Panc1 (cell line): Measurements from ENCODE around the gene GPHN. TPM values are rescaled to one million over a fixed set of nuclear protein-coding genes. Genes with fewer than 3 reads are reported as not detected.
"Not testable (repeated sequence)": the region's sequence is repeated elsewhere in the genome, so short reads cannot be mapped to it uniquely, and the experiment has no call there.

Source experiments
- ATAC-seq: fragments of 200-7000 bp; cut with Tn5 transposase; 2 replicates; pipeline ENCODE4 v1.9.1; 2020; ENCODE audit warnings: mild to moderate bottlenecking, moderate library complexity
- BruUV-seq: library from RNA; stranded (reverse); fragments of 400-500 nt; replicated peaks from 2 replicates; lab custom pipeline; 2021; lab: Mats Ljungman, UMichigan
- CTCF ChIA-PET: fragments of 300-600 bp; sonication (Branson Sonifier 250); formaldehyde crosslinking; loops from one replicate; lab custom pipeline; 2022; ENCODE audit warnings: antibody characterized with exemption; lab: Charles Lee
- POLR2A ChIA-PET: fragments of 300-600 bp; sonication (Branson Sonifier 250); formaldehyde crosslinking; loops from one replicate; lab custom pipeline; 2022; ENCODE audit warnings: antibody characterized with exemption; lab: Charles Lee
- DNase-seq: peaks from one replicate; pipeline ENCODE4 v3.0.0-alpha.2; 2010; ENCODE audit warnings: low read depth, low spot score
- H3K27ac ChIP-seq: 2 replicates; pipeline ENCODE4 v1.5.1; 2011; ENCODE audit warnings: mild to moderate bottlenecking, low read length, inconsistent platforms
- H3K27me3 ChIP-seq: fragments of 200-500 bp; sonication (Bioruptor generic); 2 replicates; pipeline ENCODE4 v1.6.0; 2014; ENCODE audit warnings: low read length, inconsistent platforms; ENCODE audit not compliant: control insufficient read depth, insufficient read depth
- H3K36me3 ChIP-seq: fragments of 200-500 bp; sonication (Bioruptor generic); 2 replicates; pipeline ENCODE4 v1.5.1; 2014; ENCODE audit warnings: inconsistent platforms, mild to moderate bottlenecking, low read length, moderate library complexity; ENCODE audit not compliant: control insufficient read depth, insufficient read depth
- H3K4me1 ChIP-seq: 2 replicates; pipeline ENCODE4 v1.5.1; 2011; ENCODE audit warnings: inconsistent platforms, mild to moderate bottlenecking, low read length, moderate library complexity; ENCODE audit not compliant: control insufficient read depth, insufficient read depth
- H3K4me3 ChIP-seq, 2 experiments: 2 replicates each; pipeline ENCODE4 v1.5.1; 2011 to 2012; ENCODE audit warnings: low read depth in 2 of 2, low read length in 2 of 2, mild to moderate bottlenecking in 2 of 2, inconsistent platforms in 1 of 2, moderate library complexity in 1 of 2
- H3K9me3 ChIP-seq: fragments of 200-500 bp; sonication (Bioruptor generic); 2 replicates; pipeline ENCODE4 v1.5.1; 2014; ENCODE audit warnings: low read depth, mild to moderate bottlenecking, inconsistent platforms, low read length, moderate library complexity; ENCODE audit not compliant: control insufficient read depth, insufficient read depth
- CTCF ChIP-seq: fragments of 450-650 bp; IDR thresholded peaks from 2 replicates; pipeline ENCODE4 v1.5.1; 2017; ENCODE audit warnings: mild to moderate bottlenecking
- POLR2AphosphoS5 ChIP-seq: IDR thresholded peaks from 2 replicates; pipeline ENCODE4 v1.6.1; 2012; ENCODE audit warnings: mild to moderate bottlenecking, low read depth, low read length, moderate library complexity
- REST ChIP-seq, 2 experiments: IDR thresholded peaks; 2 replicates each; pipeline ENCODE4 v1.6.1; 2011 to 2012; ENCODE audit warnings: low read depth in 2 of 2, control low read depth in 1 of 2, low read length in 1 of 2, mild to moderate bottlenecking in 1 of 2, moderate library complexity in 1 of 2; ENCODE audit not compliant: insufficient read depth in 1 of 2
- SIN3A ChIP-seq: IDR thresholded peaks from 2 replicates; pipeline ENCODE4 v1.6.1; 2012; ENCODE audit warnings: low read depth, mild to moderate bottlenecking, low read length, moderate library complexity, borderline replicate concordance; ENCODE audit not compliant: insufficient read depth
- TCF7L2 ChIP-seq: IDR thresholded peaks from 2 replicates; pipeline ENCODE4 v1.6.1; 2011; ENCODE audit warnings: mild to moderate bottlenecking, low read depth, low read length, inconsistent platforms
- in situ Hi-C: cut with HindIII; loops from 2 replicates; pipeline ENCODE4 v1.10.0; 2016; ENCODE audit warnings: low sequenced_read_pairs, low pct_unique_long_range_greater_than_20kb
- intact Hi-C: fragments of 100-400 bp; cut with micrococcal nuclease; formaldehyde crosslinking; loops from one replicate; pipeline ENCODE4 v1.10.0; 2022; ENCODE audit not compliant: unreplicated experiment
- total RNA-seq: library from RNA; stranded (reverse); gene quantifications from one replicate; pipeline ENCODE4 v1.2.1, GENCODE V29; 2021; ENCODE audit not compliant: unreplicated experiment

The GPHN gene
- total RNA-seq, 1 experiment from 2014 or later: 26.6 TPM

GRCh38 chr14:66501592-66501991 is 6.4 kb upstream of the GPHN start:
- H3K4me3 ChIP-seq: no peak overlapping the region
- no peak for TF ChIP-seq REST (IDR thresholded peaks at IDR 0.05; ENCODE audit: insufficient read depth in 1 of 2, low read depth in 2 of 2, low read length in 1 of 2)
- no peak for TF ChIP-seq TCF7L2
- TF ChIP-seq SIN3A: no peak
- no peak for TF ChIP-seq CTCF
- no TSS peak for BruUV-seq
- DNase-seq: no peak
- ChIA-PET CTCF (no interaction called here), POLR2A (no interaction called here)
- in situ Hi-C loops: no loop called here
- no peaks in the 10 kb centered on the region for H3K36me3 ChIP-seq
- H3K9me3 ChIP-seq: no peaks in the 10 kb centered on the region
- H3K27me3 ChIP-seq: no peaks in the 10 kb centered on the region
- intact Hi-C loops: no loop called here
- H3K4me1 ChIP-seq: no peaks in the 10 kb centered on the region
- no peak overlapping the region for H3K27ac ChIP-seq
- no peak for ATAC-seq

GRCh38 chr14:66502836-66503235 is 5.1 kb upstream of the GPHN start:
- BruUV-seq, CTCF ChIA-PET, ATAC-seq, H3K4me1 ChIP-seq, H3K9me3 ChIP-seq, H3K27me3 ChIP-seq, H3K27ac ChIP-seq, DNase-seq, in situ Hi-C loops, H3K36me3 ChIP-seq, intact Hi-C loops, POLR2A ChIA-PET, H3K4me3 ChIP-seq: not testable (repeated sequence)

GRCh38 chr14:66503532-66503931 is 4.4 kb upstream of the GPHN start:
- no peaks in the 10 kb centered on the region for H3K9me3 ChIP-seq
- no peaks in the 10 kb centered on the region for H3K4me1 ChIP-seq
- ATAC-seq: no peak
- ChIA-PET CTCF (no interaction called here), POLR2A (no interaction called here)
- intact Hi-C loops: no loop called here
- no peak overlapping the region for H3K27ac ChIP-seq
- no peak for DNase-seq
- in situ Hi-C loops: no loop called here
- TF ChIP-seq CTCF: no peak
- no peak for TF ChIP-seq REST (IDR thresholded peaks at IDR 0.05; ENCODE audit: insufficient read depth in 1 of 2, low read depth in 2 of 2, low read length in 1 of 2)
- no peak for TF ChIP-seq TCF7L2
- no peak for TF ChIP-seq SIN3A
- TF ChIP-seq POLR2AphosphoS5: no peak
- no peaks in the 10 kb centered on the region for H3K27me3 ChIP-seq
- H3K36me3 ChIP-seq: no peaks in the 10 kb centered on the region; the same call in 1 of the 2 replicates
- H3K4me3 ChIP-seq: no peak overlapping the region
- no TSS peak for BruUV-seq
